ENCODE results near the gene ADIPOR2. TPM values are rescaled to one million over a fixed set of nuclear protein-coding genes. Genes with fewer than 3 reads are reported as not detected.
"Not testable (repeated sequence)": the region's sequence is repeated elsewhere in the genome, so short reads cannot be mapped to it uniquely, and the experiment has no call there.

The ADIPOR2 gene
- total RNA-seq, 2 donors from 2014 or later: 37.0 to 43.5 TPM

DNA sequence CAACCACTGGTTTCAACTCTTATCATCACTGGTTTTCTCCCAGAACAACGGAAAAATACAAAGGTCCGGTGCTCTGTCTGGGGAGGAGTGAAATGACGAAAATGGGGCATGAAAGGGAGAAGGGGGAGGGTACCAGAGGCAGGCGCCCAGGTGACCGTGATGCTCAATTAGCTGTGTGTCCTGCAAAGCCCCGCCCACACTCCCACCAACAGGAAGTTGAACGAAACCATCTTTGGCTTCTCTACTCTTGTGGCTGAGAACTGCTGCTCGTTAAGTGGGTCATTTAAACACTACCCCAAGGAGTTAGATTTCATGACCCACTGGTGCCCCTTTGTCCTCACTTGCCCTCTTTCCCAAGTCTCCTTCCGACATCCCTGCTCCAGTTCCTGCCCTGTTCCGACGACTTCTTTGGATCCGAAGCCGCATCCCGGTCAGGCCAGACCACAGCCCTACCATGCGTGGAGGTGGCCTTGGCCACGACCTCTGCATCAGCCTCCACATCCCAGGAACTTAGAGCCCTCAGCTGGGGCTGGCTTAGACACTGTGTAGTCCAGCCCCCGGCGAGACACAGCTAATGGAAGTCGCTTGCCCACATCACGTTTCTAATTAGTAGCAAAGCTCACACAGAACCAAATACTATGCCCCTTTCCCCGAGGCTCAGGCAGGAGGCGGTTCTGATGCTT, 118.1 kb downstream of the ADIPOR2 start:
- Mint-ChIP-seq H3K9me3 (peaks cover 0 to 1% of the 10 kb centered on the region in 2 donors), H3K4me1 (ENCODE audit: low read depth) (peaks cover 15% of the 10 kb centered on the region), H3K27ac (peak overlapping the region; percentile 12), H3K27me3 (ENCODE audit: low read depth) (no peaks in the 10 kb centered on the region), H3K36me3 (ENCODE audit: insufficient read depth in 2 of 2) (no peaks in the 10 kb centered on the region), H3K4me3 (no peak overlapping the region)
- no peak for DNase-seq
- ATAC-seq (replicated peaks in 1 of 2): no peak

DNA sequence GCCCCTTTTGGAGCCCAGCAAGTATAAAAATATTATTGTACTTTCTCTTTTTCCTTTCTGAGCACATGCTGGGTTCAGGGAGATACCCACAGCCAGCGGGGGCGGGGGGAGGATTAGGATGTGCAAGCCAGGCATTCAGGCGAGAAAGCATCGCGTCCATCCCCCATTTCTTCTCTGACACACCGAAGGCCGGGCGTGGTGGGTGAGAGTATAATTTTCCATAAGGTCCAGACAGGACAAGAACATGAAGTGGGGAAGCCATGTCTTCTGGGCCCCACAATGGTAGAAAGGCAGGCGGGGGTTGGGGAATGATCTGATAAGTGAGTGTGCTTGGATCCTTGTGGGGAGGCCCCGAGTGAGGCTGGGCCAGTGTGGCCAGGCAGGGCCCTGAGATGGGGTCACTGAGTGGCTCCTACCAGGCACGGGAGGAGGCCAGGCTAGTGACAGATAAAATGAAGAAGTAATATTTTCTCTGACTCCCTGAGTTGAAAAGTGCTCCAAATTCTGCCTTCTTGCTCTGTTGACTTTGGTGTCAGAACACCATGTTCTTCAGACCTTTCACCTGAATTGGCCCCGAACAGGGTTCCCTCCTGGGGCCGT, 118.8 kb downstream of the ADIPOR2 start:
- Mint-ChIP-seq H3K9me3 (no peaks in the 10 kb centered on the region), H3K4me3 (no peak overlapping the region), H3K4me1 (ENCODE audit: low read depth) (peaks cover 9% of the 10 kb centered on the region), H3K27me3 (ENCODE audit: low read depth) (no peaks in the 10 kb centered on the region), H3K36me3 (ENCODE audit: insufficient read depth in 2 of 2) (no peaks in the 10 kb centered on the region), H3K27ac (peak overlapping the region; percentile 55)
- DNase-seq (no peak), ATAC-seq (replicated peaks in 1 of 2) (no peak)

DNA sequence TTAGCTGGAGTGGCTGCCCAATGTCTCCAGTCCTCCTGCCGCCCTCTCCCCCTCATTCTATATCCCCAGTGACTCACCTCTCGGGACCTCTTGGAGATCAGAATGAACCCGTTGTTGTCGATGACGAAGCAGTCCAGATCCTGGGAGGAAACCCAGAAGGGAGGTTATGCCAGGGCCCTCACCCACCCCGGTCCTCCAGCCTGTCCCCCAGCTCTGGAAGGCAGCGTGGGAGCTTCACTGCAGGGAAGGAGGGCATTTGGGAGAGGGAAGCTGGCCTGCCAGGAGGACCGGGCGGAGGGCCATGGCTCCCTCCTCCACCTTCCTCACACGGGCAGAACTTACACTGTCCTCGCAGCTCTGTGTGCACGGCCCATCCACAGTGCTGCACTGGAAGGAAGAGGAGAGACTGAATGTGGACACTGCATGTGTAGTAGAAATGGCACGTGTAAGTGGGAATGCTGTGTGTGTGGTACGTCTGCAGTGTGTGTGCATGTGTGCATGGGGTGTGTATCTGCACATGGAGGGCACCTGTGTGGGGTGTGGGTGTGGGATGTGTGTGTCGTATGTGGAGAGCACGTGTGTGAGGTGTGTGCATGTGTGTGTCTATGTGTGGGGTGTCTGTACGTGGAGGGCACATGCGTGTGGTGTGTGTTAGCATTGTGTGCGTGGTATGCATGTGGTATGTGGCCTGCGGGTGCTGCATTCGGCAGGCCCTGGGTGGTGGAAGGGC, 119.5 kb downstream of the ADIPOR2 start:
- Mint-ChIP-seq H3K27ac (peak overlapping the region; percentile 55), H3K36me3 (ENCODE audit: insufficient read depth in 2 of 2) (no peaks in the 10 kb centered on the region), H3K4me1 (ENCODE audit: low read depth) (peaks cover 7% of the 10 kb centered on the region), H3K27me3 (ENCODE audit: low read depth) (no peaks in the 10 kb centered on the region), H3K4me3 (peak overlapping the region; percentile 18 to 67), H3K9me3 (no peaks in the 10 kb centered on the region)
- ATAC-seq (replicated peaks in 1 of 2) (no peak), DNase-seq (no peak)

DNA sequence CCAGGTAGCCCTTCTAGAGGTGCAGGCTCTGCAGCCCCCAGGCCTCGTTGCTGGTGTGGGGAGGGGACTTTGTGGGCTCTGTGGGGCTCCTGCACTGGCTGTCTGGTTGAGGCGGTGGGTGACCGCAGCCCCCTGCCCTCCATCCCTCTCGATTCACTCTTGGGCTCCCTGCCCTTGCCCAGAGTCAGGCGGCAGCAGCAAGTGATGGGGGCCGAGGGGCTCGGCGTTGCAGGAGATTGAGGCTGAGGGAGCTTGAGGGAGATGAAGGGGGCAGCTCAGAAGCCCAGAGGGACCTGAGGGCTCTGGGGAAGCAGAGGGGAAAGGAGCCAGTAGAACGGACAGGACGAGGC, 120.0 kb downstream of the ADIPOR2 start:
- Mint-ChIP-seq H3K27ac (no peak overlapping the region), H3K27me3 (ENCODE audit: low read depth) (no peaks in the 10 kb centered on the region), H3K4me1 (ENCODE audit: low read depth) (peaks cover 7% of the 10 kb centered on the region), H3K36me3 (ENCODE audit: insufficient read depth in 2 of 2) (no peaks in the 10 kb centered on the region), H3K9me3 (no peaks in the 10 kb centered on the region), H3K4me3 (peak overlapping the region; percentile 18 to 67)
- ATAC-seq (replicated peaks in 1 of 2) (no peak), DNase-seq (no peak)

DNA sequence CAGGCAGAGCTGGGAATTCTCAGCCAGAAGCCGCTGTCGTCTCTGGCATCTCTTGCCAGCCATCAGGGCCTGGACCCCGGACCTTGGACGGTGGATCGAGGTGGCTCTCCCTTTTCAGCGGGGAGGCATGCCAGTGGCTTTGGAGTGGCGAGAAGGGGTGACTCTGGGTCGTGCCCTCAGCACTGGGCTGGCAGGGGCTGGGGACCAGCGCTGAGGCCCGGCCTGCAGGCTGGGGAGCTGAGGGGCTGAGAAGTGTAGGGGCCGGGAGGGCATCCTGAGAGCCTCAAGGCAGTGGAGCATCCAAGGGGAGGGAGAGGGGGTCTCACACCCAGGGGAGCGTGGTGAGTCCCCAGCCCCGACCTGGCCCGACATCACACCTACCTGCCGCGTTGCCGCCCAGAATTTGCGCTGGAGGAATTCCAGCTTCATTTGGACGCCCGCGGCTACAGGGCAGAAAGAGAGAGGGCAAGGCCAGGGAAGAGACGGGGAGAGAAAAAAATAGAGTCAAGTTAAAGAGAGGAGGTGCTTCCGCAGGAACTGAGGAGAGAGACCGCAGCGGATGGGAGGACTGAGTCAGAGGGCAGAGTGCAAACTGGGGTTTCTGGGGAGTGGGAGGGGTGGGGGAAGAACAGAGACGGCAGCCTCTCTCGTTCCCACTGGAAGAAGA, 120.5 kb downstream of the ADIPOR2 start:
- H3K4me1 Mint-ChIP-seq (ENCODE audit: low read depth): peaks cover 7% of the 10 kb centered on the region

DNA sequence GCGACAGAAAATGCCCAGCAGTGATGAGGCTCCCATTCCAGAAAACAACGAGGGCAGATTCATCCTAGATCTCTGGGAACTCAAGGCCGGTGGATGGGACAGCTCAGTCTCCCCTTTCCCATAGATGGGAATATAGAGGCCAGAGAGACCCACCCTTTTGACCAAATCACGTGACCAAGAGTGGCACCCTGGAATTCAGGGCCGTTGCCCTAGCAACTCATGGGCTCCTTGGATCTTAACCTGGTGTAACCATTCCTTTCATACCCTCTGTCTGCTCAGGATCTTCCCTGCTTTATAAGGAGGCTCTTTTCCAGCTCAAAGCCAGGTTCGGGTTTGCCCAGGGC, 121.0 kb downstream of the ADIPOR2 start:
- no peaks in the 10 kb centered on the region for H3K36me3 Mint-ChIP-seq (ENCODE audit: insufficient read depth in 2 of 2)

More for the DNA sequence above, 120.5 kb downstream of the ADIPOR2 start:
- H3K4me3 Mint-ChIP-seq: peak overlapping the region; percentile 18 to 67
- H3K27me3 Mint-ChIP-seq (ENCODE audit: low read depth): no peaks in the 10 kb centered on the region
- ATAC-seq (replicated peaks in 1 of 2): peak; percentile 68 to 72
- H3K27ac Mint-ChIP-seq: peak overlapping the region; percentile 1
- no peaks in the 10 kb centered on the region for H3K36me3 Mint-ChIP-seq (ENCODE audit: insufficient read depth in 2 of 2)
- DNase-seq: peak; percentile 36 to 44
- H3K9me3 Mint-ChIP-seq: no peaks in the 10 kb centered on the region

DNA sequence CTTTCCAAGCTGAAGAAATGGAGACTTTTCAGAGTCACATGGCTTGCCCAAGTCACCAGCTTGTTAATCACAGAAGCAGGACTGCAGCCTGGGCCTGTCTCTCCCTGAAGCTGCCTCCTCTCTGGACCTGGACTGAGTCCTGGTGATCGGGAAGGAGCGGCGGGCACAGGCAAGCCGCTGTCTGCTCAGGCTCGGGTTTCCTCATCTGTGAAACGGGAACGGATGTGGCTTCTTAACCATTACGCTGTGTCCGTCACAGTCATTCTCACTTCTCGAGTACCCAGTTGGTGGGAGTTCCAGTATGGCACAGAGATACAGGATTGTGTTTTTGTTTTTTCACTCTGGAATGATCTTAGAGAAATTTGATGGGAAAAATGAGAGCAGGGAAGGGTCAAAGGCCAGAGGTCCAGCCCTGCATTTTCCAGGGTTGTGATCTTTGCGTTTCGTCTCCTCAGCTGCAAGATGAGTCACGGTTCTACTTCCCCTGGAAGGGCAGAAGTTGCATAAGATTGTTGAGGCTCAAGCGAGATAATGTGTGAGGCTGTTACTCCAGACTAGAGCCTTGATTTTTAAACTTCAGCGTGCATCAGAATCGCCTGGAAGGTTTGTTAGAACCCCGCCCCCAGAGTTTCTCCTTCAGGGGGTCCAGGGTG, 121.9 kb downstream of the ADIPOR2 start:
- DNase-seq (no peak), ATAC-seq (replicated peaks in 1 of 2) (peak in 1 of 2 donors; percentile 40)
- no peaks in the 10 kb centered on the region for H3K27me3 Mint-ChIP-seq (ENCODE audit: low read depth)
- H3K4me1 Mint-ChIP-seq (ENCODE audit: low read depth): peaks cover 7% of the 10 kb centered on the region
- H3K9me3 Mint-ChIP-seq: no peaks in the 10 kb centered on the region
- no peak overlapping the region for H3K27ac Mint-ChIP-seq
- no peaks in the 10 kb centered on the region for H3K36me3 Mint-ChIP-seq (ENCODE audit: insufficient read depth in 2 of 2)
- peak overlapping the region; percentile 20 to 26 for H3K4me3 Mint-ChIP-seq

More for the DNA sequence above, 121.0 kb downstream of the ADIPOR2 start:
- no peak for DNase-seq
- H3K4me1 Mint-ChIP-seq (ENCODE audit: low read depth): peaks cover 7% of the 10 kb centered on the region
- H3K4me3 Mint-ChIP-seq: peak overlapping the region in 1 of 2 donors; percentile 67
- no peaks in the 10 kb centered on the region for H3K9me3 Mint-ChIP-seq
- no peak for ATAC-seq (replicated peaks in 1 of 2)
- no peak overlapping the region for H3K27ac Mint-ChIP-seq
- H3K27me3 Mint-ChIP-seq (ENCODE audit: low read depth): no peaks in the 10 kb centered on the region

DNA sequence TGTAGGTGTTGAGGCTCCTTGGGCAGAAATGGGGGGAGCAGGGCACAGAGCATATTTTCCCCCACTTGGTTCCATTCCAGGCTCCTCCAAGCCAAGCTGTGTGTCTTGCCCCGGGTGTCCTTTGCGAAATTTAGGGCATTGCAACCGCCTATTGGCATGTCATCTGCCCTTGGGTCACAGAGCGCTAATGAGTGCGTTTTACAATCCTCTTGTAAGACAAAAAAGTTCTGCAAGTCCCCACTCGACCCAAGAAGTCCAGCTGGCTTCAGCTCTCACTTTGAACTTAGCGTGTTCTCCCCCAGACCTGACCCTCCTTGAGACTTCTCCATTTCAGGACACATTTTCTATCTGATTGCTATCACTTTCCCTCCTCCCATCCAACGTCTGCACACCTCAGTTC, 123.4 kb downstream of the ADIPOR2 start:
- no peaks in the 10 kb centered on the region for H3K9me3 Mint-ChIP-seq
- H3K36me3 Mint-ChIP-seq (ENCODE audit: insufficient read depth in 2 of 2): no peaks in the 10 kb centered on the region
- DNase-seq: no peak
- H3K27ac Mint-ChIP-seq: no peak overlapping the region
- no peak overlapping the region for H3K4me3 Mint-ChIP-seq
- ATAC-seq (replicated peaks in 1 of 2): no peak
- H3K27me3 Mint-ChIP-seq (ENCODE audit: low read depth): no peaks in the 10 kb centered on the region
- peaks cover 7% of the 10 kb centered on the region for H3K4me1 Mint-ChIP-seq (ENCODE audit: low read depth)

DNA sequence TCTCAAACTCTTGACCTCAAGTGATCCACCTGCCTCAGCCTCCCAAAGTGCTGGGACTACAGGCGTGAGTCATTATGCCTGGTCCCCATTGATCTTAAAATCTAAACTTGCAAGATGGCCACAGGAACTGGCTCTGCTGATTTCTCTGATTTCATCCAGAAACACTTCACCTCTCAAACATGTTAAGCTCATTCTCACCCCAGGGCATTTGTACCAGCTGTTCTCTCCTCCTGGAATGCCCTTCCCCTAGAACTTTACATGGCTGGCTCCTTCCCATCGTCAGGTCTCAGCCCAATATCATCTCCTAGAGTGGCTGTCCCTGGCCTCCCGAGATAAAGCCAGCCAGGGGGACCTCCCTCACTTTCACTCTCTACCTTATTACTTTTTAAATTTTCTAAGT, 124.2 kb downstream of the ADIPOR2 start:
- H3K4me1 Mint-ChIP-seq (ENCODE audit: low read depth): peaks cover 3% of the 10 kb centered on the region
- H3K4me3 Mint-ChIP-seq: no peak overlapping the region
- no peak overlapping the region for H3K27ac Mint-ChIP-seq
- peaks cover under 1% of the 10 kb centered on the region for H3K27me3 Mint-ChIP-seq (ENCODE audit: low read depth)
- DNase-seq: no peak
- no peaks in the 10 kb centered on the region for H3K9me3 Mint-ChIP-seq
- no peaks in the 10 kb centered on the region for H3K36me3 Mint-ChIP-seq (ENCODE audit: insufficient read depth in 2 of 2)
- ATAC-seq (replicated peaks in 1 of 2): no peak

DNA sequence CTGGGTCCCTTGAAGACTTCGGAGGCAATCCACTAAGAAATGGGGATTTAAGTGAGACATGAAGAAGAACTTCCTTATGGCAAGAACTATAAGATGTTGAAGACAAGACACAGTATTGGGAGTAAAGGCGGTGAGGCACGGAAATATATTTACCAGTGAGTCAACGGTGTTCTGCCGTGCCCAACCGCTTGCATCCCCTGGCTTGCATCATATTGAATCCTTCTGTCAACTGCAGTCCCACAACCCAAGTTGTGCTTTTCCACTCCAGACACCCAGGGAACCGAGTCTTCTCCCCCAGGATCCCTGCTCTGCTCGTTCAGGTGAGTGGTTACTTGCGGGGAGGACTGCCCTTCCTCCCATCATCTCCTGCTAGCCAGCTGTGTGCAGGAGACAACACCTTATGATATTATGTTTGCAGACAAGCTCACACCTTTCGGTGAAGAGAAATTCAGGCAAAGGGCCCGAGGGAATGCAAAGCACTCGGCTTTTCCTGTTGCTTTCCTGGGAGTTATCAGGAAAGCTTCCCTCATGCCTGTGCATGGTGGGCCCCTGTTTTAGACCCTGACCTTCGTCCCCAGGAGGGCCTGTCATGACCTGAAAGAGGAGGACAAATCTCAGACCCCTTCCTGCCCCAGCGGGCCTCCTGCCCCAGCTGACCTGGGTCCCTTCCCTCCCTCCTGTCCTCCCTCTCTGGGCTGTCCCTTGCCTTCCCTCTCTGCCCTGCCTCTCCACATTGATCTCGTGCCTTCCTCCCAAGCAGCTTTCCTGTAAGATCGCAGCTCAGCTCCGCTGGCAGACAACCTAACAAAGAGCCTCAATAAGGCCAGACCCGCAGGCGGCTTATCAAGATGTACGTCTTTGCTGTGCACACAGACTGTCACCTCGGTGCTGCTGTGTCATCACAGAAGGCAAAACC, 125.2 kb downstream of the ADIPOR2 start:
- Mint-ChIP-seq H3K4me3 (no peak overlapping the region), H3K9me3 (no peaks in the 10 kb centered on the region), H3K36me3 (ENCODE audit: insufficient read depth in 2 of 2) (no peaks in the 10 kb centered on the region), H3K4me1 (ENCODE audit: low read depth) (peaks cover 5% of the 10 kb centered on the region), H3K27ac (no peak overlapping the region), H3K27me3 (ENCODE audit: low read depth) (peaks cover 10% of the 10 kb centered on the region)
- DNase-seq (no peak), ATAC-seq (replicated peaks in 1 of 2) (no peak)

DNA sequence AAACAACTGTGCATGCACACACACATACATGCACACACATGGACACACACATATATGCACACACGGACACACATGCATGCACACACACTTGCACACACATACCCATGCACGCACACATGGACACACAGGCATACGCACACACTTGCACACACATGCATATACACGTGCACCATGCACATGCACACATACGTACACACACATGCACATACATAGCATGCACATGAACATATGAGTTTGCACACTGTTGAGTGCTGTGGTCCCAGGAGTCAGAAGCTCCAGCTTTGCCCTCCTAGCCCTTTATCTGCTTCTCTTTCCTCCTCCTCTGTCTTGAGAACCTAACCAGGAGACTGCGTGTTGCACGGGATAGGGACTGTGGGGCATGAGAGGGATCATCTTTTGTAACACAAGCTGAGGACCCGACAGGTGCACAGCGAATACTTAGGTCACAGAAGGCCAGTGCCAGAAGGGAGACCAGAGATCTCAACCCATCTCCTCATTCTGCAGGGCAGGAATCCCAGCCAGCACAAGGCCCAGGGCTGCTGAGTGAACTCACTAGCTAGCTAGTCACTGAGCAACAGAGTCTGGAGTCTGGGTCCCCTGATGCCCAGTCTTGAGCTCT, 126.0 kb downstream of the ADIPOR2 start:
- peaks cover 5% of the 10 kb centered on the region for H3K4me1 Mint-ChIP-seq (ENCODE audit: low read depth)
- no peak overlapping the region for H3K4me3 Mint-ChIP-seq
- ATAC-seq (replicated peaks in 1 of 2) (no peak), DNase-seq (no peak)
- H3K36me3 Mint-ChIP-seq (ENCODE audit: insufficient read depth in 2 of 2): no peaks in the 10 kb centered on the region
- H3K27me3 Mint-ChIP-seq (ENCODE audit: low read depth): peaks cover 12% of the 10 kb centered on the region
- no peak overlapping the region for H3K27ac Mint-ChIP-seq
- no peaks in the 10 kb centered on the region for H3K9me3 Mint-ChIP-seq

DNA sequence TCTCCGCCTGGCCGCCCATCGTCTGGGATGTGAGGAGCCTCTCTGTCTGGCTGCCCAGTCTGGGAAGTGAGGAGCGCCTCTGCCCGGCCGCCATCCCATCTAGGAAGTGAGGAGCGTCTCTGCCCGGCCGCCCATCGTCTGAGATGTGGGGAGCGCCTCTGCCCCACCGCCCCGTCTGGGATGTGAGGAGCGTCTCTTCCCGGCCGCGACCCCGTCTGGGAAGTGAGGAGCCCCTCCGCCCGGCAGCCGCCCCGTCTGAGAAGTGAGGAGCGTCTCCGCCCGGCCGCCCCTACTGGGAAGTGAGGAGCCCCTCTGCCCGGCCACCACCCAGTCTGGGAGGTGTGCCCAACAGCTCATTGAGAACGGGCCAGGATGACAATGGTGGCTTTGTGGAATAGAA, 127.1 kb downstream of the ADIPOR2 start:
- H3K4me3 Mint-ChIP-seq; ATAC-seq (replicated peaks in 1 of 2); H3K27ac Mint-ChIP-seq; DNase-seq; H3K4me1 Mint-ChIP-seq (ENCODE audit: low read depth); H3K36me3 Mint-ChIP-seq (ENCODE audit: insufficient read depth in 2 of 2); H3K9me3 Mint-ChIP-seq: not testable (repeated sequence)
- H3K27me3 Mint-ChIP-seq (ENCODE audit: low read depth): peaks cover 12% of the 10 kb centered on the region
